ES-I3 (cell line): ENCODE measurements around the gene RNF183.

Source experiments
- H3K36me3 ChIP-seq: 2 replicates; pipeline ENCODE4 v1.6.1; 2013; ENCODE audit warnings: mild to moderate bottlenecking, low read length, control low read depth, moderate library complexity; ENCODE audit not compliant: insufficient read depth
- H3K4me1 ChIP-seq: 2 replicates; pipeline ENCODE4 v1.6.1; 2013; ENCODE audit warnings: mild to moderate bottlenecking, control low read depth, low read length; ENCODE audit not compliant: insufficient read depth
- H3K9ac ChIP-seq: 2 replicates; pipeline ENCODE4 v1.6.1; 2013; ENCODE audit warnings: low read depth, mild to moderate bottlenecking, low read length, moderate library complexity
- H3K9me3 ChIP-seq: 2 replicates; pipeline ENCODE4 v1.6.1; 2013; ENCODE audit warnings: mild to moderate bottlenecking, low read length, moderate library complexity; ENCODE audit not compliant: control insufficient read depth, insufficient read depth

RNF183 gene

GRCh38 chr9:113331780-113332179 is 28.6 kb upstream of the RNF183 start:
- H3K4me1 ChIP-seq, result no peaks in the 10 kb centered on the region
- H3K9me3 ChIP-seq, result no peaks in the 10 kb centered on the region
- no peaks in the 10 kb centered on the region for H3K36me3 ChIP-seq
- no peak overlapping the region for H3K9ac ChIP-seq

GRCh38 chr9:113328045-113328782 is 25.0 kb upstream of the RNF183 start:
- H3K9me3 ChIP-seq, result no peaks in the 10 kb centered on the region
- no peak overlapping the region for H3K9ac ChIP-seq
- no peaks in the 10 kb centered on the region for H3K36me3 ChIP-seq
- no peaks in the 10 kb centered on the region for H3K4me1 ChIP-seq

- Histone ChIP-seq H3K9ac (no peak overlapping the region), H3K9me3 (no peaks in the 10 kb centered on the region), H3K4me1 (no peaks in the 10 kb centered on the region), H3K36me3 (no peaks in the 10 kb centered on the region)
These were observed 23.1 kb upstream of the RNF183 start for GRCh38 chr9:113326230-113326629.

GRCh38 chr9:113322671-113323070 is 19.5 kb upstream of the RNF183 start:
- no peak overlapping the region for H3K9ac ChIP-seq
- H3K4me1 ChIP-seq, result no peaks in the 10 kb centered on the region
- H3K36me3 ChIP-seq, result no peaks in the 10 kb centered on the region
- no peaks in the 10 kb centered on the region for H3K9me3 ChIP-seq

- Histone ChIP-seq H3K36me3 (no peaks in the 10 kb centered on the region), H3K9me3 (no peaks in the 10 kb centered on the region), H3K9ac (no peak overlapping the region), H3K4me1 (no peaks in the 10 kb centered on the region)
These were observed 16.9 kb upstream of the RNF183 start for GRCh38 chr9:113320051-113320450.

- H3K4me1 ChIP-seq, result no peaks in the 10 kb centered on the region
- no peaks in the 10 kb centered on the region for H3K9me3 ChIP-seq
- H3K36me3 ChIP-seq, result no peaks in the 10 kb centered on the region
- H3K9ac ChIP-seq, result no peak overlapping the region
These were observed 15.9 kb upstream of the RNF183 start for GRCh38 chr9:113319054-113319453.

- Histone ChIP-seq H3K9ac (no peak overlapping the region), H3K9me3 (no peaks in the 10 kb centered on the region), H3K36me3 (no peaks in the 10 kb centered on the region), H3K4me1 (no peaks in the 10 kb centered on the region)
These were observed 14.6 kb upstream of the RNF183 start for GRCh38 chr9:113317777-113318176.

GRCh38 chr9:113316030-113316429 is 12.9 kb upstream of the RNF183 start:
- Histone ChIP-seq H3K36me3 (no peaks in the 10 kb centered on the region), H3K9me3 (no peaks in the 10 kb centered on the region), H3K4me1 (no peaks in the 10 kb centered on the region), H3K9ac (no peak overlapping the region)

GRCh38 chr9:113315231-113315630 is 12.1 kb upstream of the RNF183 start:
- Histone ChIP-seq H3K9ac (no peak overlapping the region), H3K36me3 (no peaks in the 10 kb centered on the region), H3K9me3 (no peaks in the 10 kb centered on the region), H3K4me1 (no peaks in the 10 kb centered on the region)

- Histone ChIP-seq H3K9ac (no peak overlapping the region), H3K9me3 (no peaks in the 10 kb centered on the region), H3K36me3 (no peaks in the 10 kb centered on the region), H3K4me1 (no peaks in the 10 kb centered on the region)
These were observed 10.1 kb upstream of the RNF183 start for GRCh38 chr9:113313261-113313660.

- Histone ChIP-seq H3K36me3 (no peaks in the 10 kb centered on the region), H3K9ac (no peak overlapping the region), H3K9me3 (no peaks in the 10 kb centered on the region), H3K4me1 (no peaks in the 10 kb centered on the region)
These were observed 8.8 kb upstream of the RNF183 start for GRCh38 chr9:113311961-113312360.

GRCh38 chr9:113310538-113310937 is 7.4 kb upstream of the RNF183 start:
- Histone ChIP-seq H3K9me3 (no peaks in the 10 kb centered on the region), H3K9ac (no peak overlapping the region), H3K36me3 (no peaks in the 10 kb centered on the region), H3K4me1 (no peaks in the 10 kb centered on the region)

GRCh38 chr9:113309204-113309813 is 6.1 kb upstream of the RNF183 start:
- Histone ChIP-seq H3K9me3 (no peaks in the 10 kb centered on the region), H3K9ac (no peak overlapping the region), H3K36me3 (no peaks in the 10 kb centered on the region), H3K4me1 (no peaks in the 10 kb centered on the region)

GRCh38 chr9:113307396-113307975 is 4.3 kb upstream of the RNF183 start:
- Histone ChIP-seq H3K36me3 (no peaks in the 10 kb centered on the region), H3K9me3 (no peaks in the 10 kb centered on the region), H3K9ac (no peak overlapping the region), H3K4me1 (no peaks in the 10 kb centered on the region)

GRCh38 chr9:113306566-113306965 is 3.4 kb upstream of the RNF183 start:
- Histone ChIP-seq H3K36me3 (no peaks in the 10 kb centered on the region), H3K9me3 (no peaks in the 10 kb centered on the region), H3K4me1 (no peaks in the 10 kb centered on the region), H3K9ac (no peak overlapping the region)
